ENCODE data around the gene NOD1. TPM values are rescaled to one million over a fixed set of nuclear protein-coding genes. Genes with fewer than 3 reads are reported as not detected.

The NOD1 gene
- total RNA-seq, 1 donor from 2014 or later, result 7.8 TPM

- Histone ChIP-seq H3K27me3 (ENCODE audit: control insufficient read depth, insufficient read depth, low read length) (no peaks in the 10 kb centered on the region), H3K4me3 (ENCODE audit: low read depth, low read length) (no peak overlapping the region), H3K36me3 (ENCODE audit: control insufficient read depth, insufficient read depth, low read length) (no peaks in the 10 kb centered on the region)
- DNase-seq (ENCODE audit: low read depth), result no peak
- TF ChIP-seq CTCF (IDR thresholded peaks at IDR 0.05; ENCODE audit: insufficient read depth, low read length, poor library complexity, severe bottlenecking), result no peak
Observed at GRCh38 chr7:30379741-30380140, 98.8 kb downstream of the NOD1 start.

- H3K27me3 ChIP-seq (ENCODE audit: control insufficient read depth, insufficient read depth, low read length), result no peaks in the 10 kb centered on the region
- DNase-seq (ENCODE audit: low read depth), result no peak
- H3K4me3 ChIP-seq (ENCODE audit: low read depth, low read length), result no peak overlapping the region
- no peaks in the 10 kb centered on the region for H3K36me3 ChIP-seq (ENCODE audit: control insufficient read depth, insufficient read depth, low read length)
- TF ChIP-seq CTCF (IDR thresholded peaks at IDR 0.05; ENCODE audit: insufficient read depth, low read length, poor library complexity, severe bottlenecking), result no peak
Observed at GRCh38 chr7:30379131-30379530, 99.5 kb downstream of the NOD1 start.

GRCh38 chr7:30378275-30378674 is 100.3 kb downstream of the NOD1 start:
- TF ChIP-seq CTCF (IDR thresholded peaks at IDR 0.05; ENCODE audit: insufficient read depth, low read length, poor library complexity, severe bottlenecking), result no peak
- no peaks in the 10 kb centered on the region for H3K36me3 ChIP-seq (ENCODE audit: control insufficient read depth, insufficient read depth, low read length)
- no peak overlapping the region for H3K4me3 ChIP-seq (ENCODE audit: low read depth, low read length)
- no peak for DNase-seq (ENCODE audit: low read depth)
- H3K27me3 ChIP-seq (ENCODE audit: control insufficient read depth, insufficient read depth, low read length), result no peaks in the 10 kb centered on the region

Other genes with a start within 250 kb of the NOD1 start
- 11.0 and 11.2 TPM in 2 replicates for gene ZNRF2, start 194.2 kb downstream of the NOD1 start, total RNA-seq
- 37.8 and 42.0 TPM in 2 replicates for gene GGCT, start 26.0 kb upstream of the NOD1 start, total RNA-seq
- 354 and 421 TPM in 2 replicates for gene GARS1, start 116.1 kb upstream of the NOD1 start, total RNA-seq
- not detected in 2 replicates for gene CRHR2, start 203.7 kb upstream of the NOD1 start, total RNA-seq